Measurements from ENCODE around the gene GRIN2A.

GRIN2A gene

DNA sequence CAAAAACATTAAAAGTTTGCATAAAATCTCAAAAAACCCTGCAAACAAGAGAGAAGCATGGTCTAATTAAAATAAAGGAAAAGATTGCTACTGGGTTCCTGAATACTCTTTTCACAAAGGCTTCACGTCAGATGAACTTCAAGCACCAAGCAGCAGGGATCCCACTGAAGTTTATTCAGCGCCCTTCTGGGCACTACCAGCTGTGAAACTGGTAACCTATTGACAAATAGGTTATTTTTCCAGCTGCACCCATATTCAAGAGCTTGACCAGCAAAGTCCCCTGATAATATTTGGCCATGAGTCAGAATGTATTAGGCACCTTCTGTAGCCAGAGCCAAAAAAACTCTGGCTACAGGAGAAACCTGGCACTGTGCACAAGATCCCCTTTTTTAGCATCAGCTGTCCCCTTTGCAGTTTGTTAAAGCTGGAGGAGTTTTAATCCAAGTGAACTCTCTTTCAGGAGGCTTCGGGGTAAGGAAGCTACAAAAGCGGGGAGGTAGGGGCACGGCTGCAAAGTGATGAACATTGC, 60.3 kb downstream of the GRIN2A start:
- TF ChIP-seq, protein P1, sequence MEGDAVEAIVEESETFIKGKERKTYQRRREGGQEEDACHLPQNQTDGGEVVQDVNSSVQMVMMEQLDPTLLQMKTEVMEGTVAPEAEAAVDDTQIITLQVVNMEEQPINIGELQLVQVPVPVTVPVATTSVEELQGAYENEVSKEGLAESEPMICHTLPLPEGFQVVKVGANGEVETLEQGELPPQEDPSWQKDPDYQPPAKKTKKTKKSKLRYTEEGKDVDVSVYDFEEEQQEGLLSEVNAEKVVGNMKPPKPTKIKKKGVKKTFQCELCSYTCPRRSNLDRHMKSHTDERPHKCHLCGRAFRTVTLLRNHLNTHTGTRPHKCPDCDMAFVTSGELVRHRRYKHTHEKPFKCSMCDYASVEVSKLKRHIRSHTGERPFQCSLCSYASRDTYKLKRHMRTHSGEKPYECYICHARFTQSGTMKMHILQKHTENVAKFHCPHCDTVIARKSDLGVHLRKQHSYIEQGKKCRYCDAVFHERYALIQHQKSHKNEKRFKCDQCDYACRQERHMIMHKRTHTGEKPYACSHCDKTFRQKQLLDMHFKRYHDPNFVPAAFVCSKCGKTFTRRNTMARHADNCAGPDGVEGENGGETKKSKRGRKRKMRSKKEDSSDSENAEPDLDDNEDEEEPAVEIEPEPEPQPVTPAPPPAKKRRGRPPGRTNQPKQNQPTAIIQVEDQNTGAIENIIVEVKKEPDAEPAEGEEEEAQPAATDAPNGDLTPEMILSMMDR (IDR thresholded peaks at IDR 0.05; ENCODE audit: extremely low read depth, missing control alignments): no peak
- DNase-seq (ENCODE audit: low spot score): no peak

DNA sequence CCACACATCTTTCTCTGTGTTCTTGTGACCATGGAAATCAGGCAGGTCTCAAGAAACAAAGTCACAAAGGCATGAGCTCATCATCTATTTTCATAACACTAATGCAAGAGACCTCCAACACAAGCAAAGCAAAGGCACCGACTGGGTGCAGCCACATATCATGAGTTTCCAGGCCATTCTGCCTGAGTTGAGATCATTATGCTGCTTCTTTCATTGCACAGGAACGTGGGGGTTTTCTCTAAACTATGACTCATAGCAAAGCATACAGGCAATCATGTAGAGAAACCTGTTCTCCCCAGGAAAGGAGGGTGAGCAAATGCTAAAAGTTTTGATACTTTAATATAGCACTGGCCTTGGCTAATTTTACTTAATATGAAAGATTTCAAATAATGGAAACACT, 60.7 kb downstream of the GRIN2A start:
- no peak for DNase-seq (ENCODE audit: low spot score)
- TF ChIP-seq, protein P1 (IDR thresholded peaks at IDR 0.05; ENCODE audit: extremely low read depth, missing control alignments): no peak

DNA sequence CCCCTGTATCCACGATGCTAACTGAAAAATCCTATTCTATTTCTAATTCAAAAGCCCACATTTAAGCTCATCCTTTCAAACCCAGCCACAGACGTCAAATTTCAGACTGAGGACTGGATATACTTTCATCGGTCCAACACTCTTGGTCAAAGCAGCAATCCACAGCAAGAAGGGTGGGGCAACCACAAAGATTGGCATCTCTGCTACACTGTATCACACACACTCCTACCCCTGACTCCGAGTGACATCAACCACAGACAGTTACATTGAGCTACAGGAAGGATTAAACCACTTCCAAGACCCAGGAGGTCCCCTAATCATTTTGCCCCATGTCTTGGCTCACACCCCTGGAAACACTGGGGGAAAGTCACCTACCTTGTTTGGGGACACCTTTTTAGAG, 61.3 kb downstream of the GRIN2A start:
- DNase-seq (ENCODE audit: low spot score): no peak
- TF ChIP-seq, protein P1 (IDR thresholded peaks at IDR 0.05; ENCODE audit: extremely low read depth, missing control alignments): no peak

DNA sequence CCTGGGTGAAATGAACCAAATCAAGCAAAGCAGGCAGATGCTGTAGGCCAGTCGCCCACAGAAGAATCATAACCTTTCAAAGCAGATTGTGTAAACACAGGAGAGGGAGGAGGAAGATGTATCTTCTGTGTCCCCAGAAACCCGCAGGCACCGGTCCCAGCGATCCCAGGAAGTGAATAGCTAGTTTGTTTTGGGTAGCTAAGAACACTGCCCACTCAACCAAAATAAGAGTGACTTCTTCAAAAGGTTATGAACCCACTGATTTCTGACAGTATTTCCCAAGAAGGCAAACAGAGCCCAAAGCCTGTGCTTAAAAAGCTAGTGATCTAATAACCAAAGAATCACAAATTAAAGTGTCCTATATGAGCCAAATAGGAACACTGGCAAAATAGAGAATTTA, 67.8 kb downstream of the GRIN2A start:
- DNase-seq (ENCODE audit: low spot score): no peak
- TF ChIP-seq, protein P1 (IDR thresholded peaks at IDR 0.05; ENCODE audit: extremely low read depth, missing control alignments): no peak

DNA sequence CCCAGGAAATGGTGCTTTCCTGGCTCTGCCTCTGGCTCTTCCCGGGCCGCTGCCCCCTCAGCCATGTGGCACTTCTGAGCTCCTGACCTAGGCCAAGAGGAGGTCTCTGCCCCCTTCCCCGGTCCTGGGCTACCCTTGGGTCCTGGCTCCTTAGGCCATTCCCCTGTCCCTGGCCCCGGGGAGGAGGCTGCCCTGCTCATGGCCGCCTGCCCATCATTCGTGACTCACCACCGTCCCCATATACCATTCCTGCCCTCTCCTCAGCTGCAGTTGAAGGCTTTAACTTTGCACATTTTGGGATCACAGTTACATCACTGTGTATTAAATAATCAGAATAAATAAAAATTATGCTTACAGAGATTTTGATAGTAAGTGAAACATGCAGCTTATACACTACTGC, 69.0 kb downstream of the GRIN2A start:
- no peak for DNase-seq (ENCODE audit: low spot score)
- TF ChIP-seq, protein P1 (IDR thresholded peaks at IDR 0.05; ENCODE audit: extremely low read depth, missing control alignments): no peak

DNA sequence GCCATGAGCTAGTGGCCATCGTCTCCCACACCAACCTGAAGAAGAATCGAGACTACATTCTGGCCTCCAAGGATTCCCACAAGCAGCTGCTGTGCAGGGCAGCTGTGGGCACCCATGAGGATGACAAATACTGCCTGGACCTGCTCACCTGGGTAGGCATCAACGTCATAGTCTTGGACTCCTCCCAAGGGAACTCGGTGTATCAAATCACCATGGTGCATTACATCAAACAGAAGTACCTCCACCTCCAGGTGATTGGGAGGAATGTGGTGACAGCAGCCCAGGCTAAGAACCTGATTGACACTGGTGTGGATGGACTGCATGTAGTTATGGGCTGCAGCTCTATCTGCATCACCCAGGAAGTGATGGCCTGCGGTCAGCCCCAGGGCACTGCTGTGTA, 70.2 kb downstream of the GRIN2A start:
- TF ChIP-seq, protein P1 (IDR thresholded peaks at IDR 0.05; ENCODE audit: extremely low read depth, missing control alignments): no peak
- no peak for DNase-seq (ENCODE audit: low spot score)

DNA sequence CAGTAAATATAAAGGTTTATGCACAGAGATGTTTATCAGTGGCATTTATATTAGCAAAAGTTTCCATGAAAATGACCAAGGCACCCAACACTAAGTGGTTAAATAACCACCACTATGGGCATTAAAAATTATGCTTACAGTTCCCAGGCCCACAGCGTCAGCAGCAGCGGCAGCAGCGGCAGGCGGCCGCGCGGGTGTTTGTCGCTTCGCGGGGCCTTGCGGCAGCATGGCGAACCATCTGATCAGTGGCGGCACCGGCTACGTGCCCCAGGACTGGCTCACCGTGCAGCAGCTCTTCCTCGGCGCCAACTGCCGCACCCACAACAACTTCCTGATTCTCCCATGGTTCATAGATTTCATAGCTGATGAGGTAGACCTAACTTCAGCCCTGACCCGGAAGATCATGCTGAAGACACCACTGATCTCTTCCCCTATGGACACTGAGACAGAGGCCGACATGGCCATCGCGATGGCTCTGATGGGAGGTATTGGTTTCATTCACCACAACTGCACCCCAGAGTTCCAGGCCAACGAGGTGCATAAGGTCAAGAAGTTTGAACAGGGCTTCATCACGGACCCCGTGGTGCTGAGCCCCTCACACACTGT, 71.0 kb downstream of the GRIN2A start:
- no peak for DNase-seq (ENCODE audit: low spot score)
- TF ChIP-seq, protein P1 (IDR thresholded peaks at IDR 0.05; ENCODE audit: extremely low read depth, missing control alignments): no peak

All from GM20000 (cell line).